ENCODE measurements around the gene SCIMP.
"Not testable (repeated sequence)": the region's sequence is repeated elsewhere in the genome, so short reads cannot be mapped to it uniquely, and the experiment has no call there.

The SCIMP gene

GRCh38 chr17:5184288-5184687, 50.4 kb downstream of the SCIMP start:
- DNase-seq (ENCODE audit: low spot score) = peak; percentile 43

GRCh38 chr17:5183410-5183793, 51.3 kb downstream of the SCIMP start:
- no peak for DNase-seq (ENCODE audit: low spot score)

GRCh38 chr17:5182597-5183409, 51.9 kb downstream of the SCIMP start:
- DNase-seq (ENCODE audit: low spot score) = no peak

GRCh38 chr17:5181509-5182305, 53.0 kb downstream of the SCIMP start:
- no peak for DNase-seq (ENCODE audit: low spot score)

- no peak for DNase-seq (ENCODE audit: low spot score)
Observed at GRCh38 chr17:5179003-5179402, 55.7 kb downstream of the SCIMP start.

- DNase-seq (ENCODE audit: low spot score) = not testable (repeated sequence)
Observed at GRCh38 chr17:5175027-5175426, 59.6 kb downstream of the SCIMP start.

- DNase-seq (ENCODE audit: low spot score) = not testable (repeated sequence)
Observed at GRCh38 chr17:5165791-5166564, 68.7 kb downstream of the SCIMP start.

GRCh38 chr17:5164436-5164835, 70.2 kb downstream of the SCIMP start:
- no peak for DNase-seq (ENCODE audit: low spot score)

GRCh38 chr17:5161793-5162192, 72.9 kb downstream of the SCIMP start:
- not testable (repeated sequence) for DNase-seq (ENCODE audit: low spot score)

- DNase-seq (ENCODE audit: low spot score) = not testable (repeated sequence)
Observed at GRCh38 chr17:5160702-5161101, 74.0 kb downstream of the SCIMP start.

Measured in CD4-positive, alpha-beta T cell treated with Interleukin-2 at 100 ng/mL for 4 hours (primary cell).